Transverse colon (tissue), 4 donors: Measurements from ENCODE around the gene LRWD1. TPM values are rescaled to one million over a fixed set of nuclear protein-coding genes. Genes with fewer than 3 reads are reported as not detected.

ENCODE experiments used
- DNase-seq: peaks from one replicate; pipeline ENCODE4 v3.0.0-alpha.2; 2019
- H3K27ac ChIP-seq, 4 donors: fragments of 200-600 bp; sonication (generic); 2 replicates each; pipeline ENCODE4 v1.5.1; 2016 to 2018; ENCODE audit warnings: inconsistent platforms in 4 of 4
- H3K27me3 ChIP-seq: fragments of 200-600 bp; sonication (generic); 2 replicates; pipeline ENCODE4 v1.5.1; 2017; ENCODE audit warnings: inconsistent platforms
- H3K36me3 ChIP-seq, 4 donors: fragments of 200-600 bp; sonication (generic); 2 replicates each; pipeline ENCODE4 v1.5.1; 2017 to 2019; ENCODE audit warnings: inconsistent platforms in 4 of 4
- H3K4me1 ChIP-seq, 4 donors: fragments of 200-600 bp; sonication (generic); 2 replicates each; pipeline ENCODE4 v1.5.1; 2017 to 2020; ENCODE audit warnings: inconsistent platforms in 4 of 4
- H3K4me3 ChIP-seq, 4 donors: fragments of 200-600 bp; sonication (generic); 1 replicate in 1 of 4; 2 replicates in 3 of 4; pipeline versions ENCODE4 v1.5.1 to v1.6.1; 2017 to 2019; ENCODE audit warnings: inconsistent platforms in 4 of 4
- H3K9me3 ChIP-seq, 2 donors: fragments of 200-600 bp; sonication (generic); 2 replicates each; pipeline ENCODE4 v1.5.1; 2017 to 2019; ENCODE audit warnings: inconsistent platforms in 2 of 2
- CTCF ChIP-seq, 5 experiments: fragments of 200-600 bp in 3 of 5; fragments of 450-650 bp in 2 of 5; sonication (generic) in 3 of 5; IDR thresholded peaks; 1 replicate in 2 of 5; 2 replicates in 3 of 5; pipeline ENCODE4 v1.5.1; 2016 to 2017; ENCODE audit warnings: antibody characterized with exemption in 5 of 5, inconsistent platforms in 3 of 5, mild to moderate bottlenecking in 2 of 5, moderate library complexity in 1 of 5
- EP300 ChIP-seq: sonication (generic); formaldehyde crosslinking; IDR thresholded peaks from one replicate; pipeline ENCODE4 v1.6.1; 2017; ENCODE audit warnings: antibody characterized with exemption, low read depth
- POLR2A ChIP-seq: fragments of 450-650 bp; IDR thresholded peaks from one replicate; pipeline ENCODE4 v1.6.1; 2016; ENCODE audit warnings: antibody characterized with exemption, mild to moderate bottlenecking, moderate library complexity
- POLR2AphosphoS5 ChIP-seq, 3 donors: sonication (generic); formaldehyde crosslinking; IDR thresholded peaks; one replicate each; pipeline ENCODE4 v1.6.1; 2016; ENCODE audit warnings: antibody characterized with exemption in 3 of 3
- WGBS, 2 donors: methylation state at CpG; one replicate each; pipeline ENCODE4 v1.1.5; 2018; ENCODE audit warnings: low coverage in 1 of 2; 5-methylcytosine and 5-hydroxymethylcytosine counted together
- in situ Hi-C, 4 donors: fragments of 200-750 bp; cut with MboI; loops; one replicate each; pipeline versions ENCODE4 v1.15.0 to v1.15.1; 2017; ENCODE audit warnings: low sequenced_read_pairs in 3 of 4, low pct_ligation_motif_present in 1 of 4, low pct_unique_long_range_greater_than_20kb in 1 of 4
- intact Hi-C: fragments of 100-400 bp; cut with DNase I; formaldehyde crosslinking; loops from one replicate; pipeline ENCODE4 v1.15.1; 2023; ENCODE audit warnings: low total_unique reads
- total RNA-seq, 4 donors: library from RNA; depleted of rRNA; stranded (reverse); fragments of >200 nt; gene quantifications; one replicate each; pipeline ENCODE4 v1.1.0, GENCODE V29; 2016

LRWD1 gene
- total RNA-seq, 4 donors from 2014 or later, result 15.7 to 45.6 (median 18.4) TPM

- H3K27ac ChIP-seq, result peak overlapping the region; percentile 71 to 80 (median 75)
- H3K9me3 ChIP-seq, result no peaks in the 10 kb centered on the region
- in situ Hi-C loops (no loop called here), intact Hi-C loops (no loop called here)
- peaks cover 14 to 30% (median 24%) of the 10 kb centered on the region in 4 donors for H3K4me1 ChIP-seq
- no peak overlapping the region for H3K4me3 ChIP-seq
- no peaks in the 10 kb centered on the region for H3K36me3 ChIP-seq
- WGBS, 2 donors, result 22% methylated on average over 17 of the region's 17 CpGs; no CpG with 5 or more reads in 1 of the 2 donors
- TF ChIP-seq EP300 (no peak), POLR2AphosphoS5 (IDR thresholded peaks at IDR 0.05) (peak in 1 of 3 donors; percentile 3)
- no peaks in the 10 kb centered on the region for H3K27me3 ChIP-seq
- peak; percentile 66 for DNase-seq
Observed at GRCh38 chr7:102431617-102432298, 33.0 kb upstream of the LRWD1 start.

DNA sequence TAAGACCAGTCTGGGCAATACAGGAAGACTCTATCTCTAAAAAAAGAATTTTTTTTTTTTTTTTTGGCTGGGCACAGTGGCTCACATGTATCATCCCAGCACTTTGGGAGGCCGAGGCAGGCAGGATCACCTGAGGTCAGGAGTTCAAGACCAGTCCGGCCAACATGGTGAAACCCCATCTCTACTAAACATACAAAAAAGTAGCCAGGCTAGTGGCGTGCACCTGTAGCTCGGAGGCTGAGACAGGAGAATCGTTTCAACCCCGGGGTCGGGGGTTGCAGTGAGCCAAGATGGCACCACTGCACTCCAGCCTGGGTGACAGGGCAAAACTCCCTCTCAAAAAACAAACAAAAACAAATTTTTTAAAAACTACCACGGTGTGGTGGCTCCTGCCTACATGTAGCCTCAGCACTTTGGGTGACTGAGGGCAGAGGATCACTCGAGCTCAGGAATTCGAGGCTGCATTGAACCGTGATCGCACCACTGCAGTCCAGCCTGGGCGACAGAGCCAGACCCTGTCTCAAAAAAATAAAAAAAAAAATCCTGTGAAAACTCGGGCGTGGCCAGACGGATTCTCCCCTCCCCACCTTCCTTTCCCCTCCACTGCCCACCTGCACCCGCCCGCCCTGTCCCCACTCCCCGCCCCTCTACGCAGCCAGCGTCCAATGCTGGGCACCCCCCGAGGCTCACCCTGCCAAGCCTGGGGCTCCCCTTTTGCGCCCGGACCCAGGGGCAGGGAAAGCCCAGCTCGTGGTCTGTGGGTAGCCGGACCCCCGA, 32.2 kb upstream of the LRWD1 start:
- in situ Hi-C loops (no loop called here), intact Hi-C loops (no loop called here)
- peaks cover 14 to 30% (median 24%) of the 10 kb centered on the region in 4 donors for H3K4me1 ChIP-seq
- no peak for TF ChIP-seq POLR2A
- no peak for TF ChIP-seq CTCF (IDR thresholded peaks at IDR 0.05)
- TF ChIP-seq POLR2AphosphoS5 (IDR thresholded peaks at IDR 0.05), result no peak
- TF ChIP-seq EP300, result no peak
- H3K4me3 ChIP-seq, result peak overlapping the region; percentile 44 to 81 (median 80)
- H3K27ac ChIP-seq, result peak overlapping the region; percentile 71 to 80 (median 75)
- no peaks in the 10 kb centered on the region for H3K9me3 ChIP-seq
- H3K27me3 ChIP-seq, result no peaks in the 10 kb centered on the region
- DNase-seq, result peak; percentile 50
- WGBS, 2 donors, result 26 to 30% methylated on average over 6 to 25 of the region's 27 CpGs
- H3K36me3 ChIP-seq, result no peaks in the 10 kb centered on the region

DNA sequence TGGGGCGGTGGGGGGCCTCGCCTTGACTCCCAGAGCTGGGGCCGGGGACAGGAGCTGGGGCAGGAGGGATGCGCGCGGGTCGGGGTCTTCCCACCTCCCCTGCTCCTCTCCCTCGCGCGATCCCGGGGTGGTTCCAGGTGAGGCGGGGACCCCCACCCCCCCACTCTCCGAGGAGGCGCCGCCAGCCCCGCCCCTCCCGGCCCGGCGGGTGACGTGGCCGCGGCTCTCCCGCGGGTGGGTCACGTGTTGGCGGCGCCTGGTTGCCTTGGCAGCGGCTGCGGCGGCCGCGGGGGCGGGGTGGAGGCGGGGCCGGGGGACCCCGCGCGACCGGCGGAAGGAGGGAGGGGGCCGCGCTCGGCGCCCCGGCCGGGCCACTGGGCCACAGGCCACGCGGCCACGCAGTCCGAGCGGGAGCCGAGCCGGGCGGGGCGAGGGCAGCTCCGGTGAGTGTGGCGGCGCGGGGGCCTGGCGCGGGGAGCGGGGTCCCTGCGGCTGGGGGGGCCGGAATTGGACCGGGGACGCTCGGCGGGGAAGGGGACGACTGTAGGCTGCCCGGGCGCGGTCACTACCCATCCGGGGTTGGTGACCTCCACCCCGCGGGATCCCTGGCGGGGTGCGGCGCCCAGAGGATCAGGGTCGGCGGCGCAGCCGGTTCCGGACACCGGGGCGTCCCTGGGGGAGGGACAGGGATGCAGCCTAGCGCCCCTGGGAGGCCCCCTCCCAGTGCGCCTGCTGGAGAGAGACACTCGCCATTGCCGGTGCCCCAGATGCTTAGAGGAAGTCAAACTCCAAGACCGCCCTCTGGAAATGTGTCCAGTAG, 31.4 kb upstream of the LRWD1 start, which contains the start of gene ORAI2:
Gene ORAI2, plus strand, starts transcription at position 357 of the 820 bp plus-strand sequence. CDS start 5,382 bp downstream, outside the sequence.
- in situ Hi-C loops (no loop called here), intact Hi-C loops (no loop called here)
- H3K27ac ChIP-seq, result peak within 1 kb of the TSS; percentile 71 to 80 (median 75)
- peak; percentile 84 for DNase-seq
- H3K9me3 ChIP-seq, result no peaks in the 10 kb centered on the region
- peaks cover 14 to 30% (median 24%) of the 10 kb centered on the region in 4 donors for H3K4me1 ChIP-seq
- peak within 1 kb of the TSS; percentile 66 to 81 (median 80) for H3K4me3 ChIP-seq
- WGBS, 2 donors, result 0% methylated on average over 24 of the region's 90 CpGs; no CpG with 5 or more reads in 1 of the 2 donors
- H3K27me3 ChIP-seq, result no peaks in the 10 kb centered on the region
- H3K36me3 ChIP-seq, result no peaks in the 10 kb centered on the region
- TF ChIP-seq EP300, result no peak
- TF ChIP-seq CTCF (IDR thresholded peaks at IDR 0.05), result no peak
- no peak for TF ChIP-seq POLR2A
- TF ChIP-seq POLR2AphosphoS5 (IDR thresholded peaks at IDR 0.05), result no peak

- no peak for DNase-seq
- TF ChIP-seq EP300, result no peak
- no peak for TF ChIP-seq POLR2A
- TF ChIP-seq POLR2AphosphoS5 (IDR thresholded peaks at IDR 0.05), result no peak
- no peak for TF ChIP-seq CTCF (IDR thresholded peaks at IDR 0.05)
- intact Hi-C loops, result no loop called here
- H3K4me1 ChIP-seq, result peaks cover 14 to 30% (median 24%) of the 10 kb centered on the region in 4 donors
- in situ Hi-C loops, result no loop called here
- no peaks in the 10 kb centered on the region for H3K36me3 ChIP-seq
- no peaks in the 10 kb centered on the region for H3K9me3 ChIP-seq
- peak overlapping the region; percentile 66 to 81 (median 80) for H3K4me3 ChIP-seq
- no peaks in the 10 kb centered on the region for H3K27me3 ChIP-seq
- H3K27ac ChIP-seq, result peak overlapping the region; percentile 71 to 80 (median 75)
- WGBS, 2 donors, result 0 to 31% methylated on average over 2 to 9 of the region's 9 CpGs
Observed at GRCh38 chr7:102434039-102434486, 30.7 kb upstream of the LRWD1 start.
